Middle frontal gyrus (tissue), 1 donor: Measurements from ENCODE around the gene GPC3.

ENCODE experiments used
- DNase-seq: peaks from one replicate; pipeline ENCODE4 v3.0.0-alpha.2; 2015; ENCODE audit warnings: low spot score; ENCODE audit errors: extremely low spot score

The GPC3 gene

GRCh38 chrX:133929836-133930464 is 55.4 kb downstream of the GPC3 start:
- DNase-seq = no peak

GRCh38 chrX:133928365-133928764 is 57.0 kb downstream of the GPC3 start:
- no peak for DNase-seq

GRCh38 chrX:133926809-133927208 is 58.6 kb downstream of the GPC3 start:
- DNase-seq = no peak

DNA sequence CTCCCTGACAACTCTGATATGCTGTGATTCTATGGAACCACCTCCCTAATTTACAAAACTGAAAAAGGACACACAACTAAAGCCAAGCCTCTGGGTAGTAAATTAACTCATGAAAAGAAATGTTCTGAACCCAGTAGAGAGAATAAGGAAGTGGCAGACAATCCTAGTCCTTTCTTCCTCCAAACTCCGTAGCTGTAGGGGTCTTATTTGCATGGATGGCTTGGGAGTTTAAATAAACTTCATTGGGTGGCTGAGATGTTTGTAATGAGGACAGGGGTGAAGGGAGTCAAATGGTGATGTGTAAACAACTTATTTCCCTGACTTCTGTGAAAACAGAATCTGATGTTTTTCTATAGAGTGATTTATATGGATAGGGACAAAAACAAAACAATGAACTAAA is 59.3 kb downstream of the GPC3 start:
- no peak for DNase-seq

- DNase-seq = no peak
Measured at GRCh38 chrX:133924548-133924947, 60.8 kb downstream of the GPC3 start.

- no peak for DNase-seq
Measured at GRCh38 chrX:133923548-133923947, 61.8 kb downstream of the GPC3 start.

GRCh38 chrX:133923113-133923512 is 62.3 kb downstream of the GPC3 start:
- no peak for DNase-seq

- no peak for DNase-seq
Measured at GRCh38 chrX:133922390-133922771, 63.0 kb downstream of the GPC3 start.

DNA sequence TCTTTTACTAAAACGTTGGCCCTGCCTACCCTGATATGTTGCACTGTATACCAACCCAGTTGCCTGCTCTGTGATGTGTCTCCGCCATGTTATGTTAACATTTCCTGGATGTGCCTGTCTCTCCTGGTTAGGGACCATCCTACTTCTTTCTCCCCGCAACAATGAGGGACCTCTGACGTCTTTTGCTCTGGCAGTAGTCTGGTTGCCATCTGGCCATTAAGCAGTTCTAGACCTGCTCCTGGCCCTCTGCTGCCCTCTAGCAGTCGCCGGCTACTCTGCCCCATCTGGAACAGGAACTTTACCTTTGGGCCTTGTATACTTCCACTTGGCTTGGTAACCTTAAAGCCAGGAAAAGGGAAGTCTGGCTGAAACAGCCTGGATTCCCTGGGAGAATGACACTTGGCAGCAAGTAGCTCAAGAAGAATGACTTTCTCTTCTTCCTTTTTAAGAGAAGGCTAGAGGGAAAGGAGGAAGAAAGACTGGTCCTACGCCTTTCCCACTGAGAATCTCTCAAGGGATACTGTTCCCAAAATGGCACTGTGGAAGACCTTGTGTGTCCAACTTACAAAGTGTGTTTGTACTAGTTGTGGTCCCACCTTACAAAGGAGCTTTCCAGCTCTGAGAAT is 63.5 kb downstream of the GPC3 start:
- DNase-seq = no peak

- no peak for DNase-seq
Measured at GRCh38 chrX:133921086-133921485, 64.3 kb downstream of the GPC3 start.

DNA sequence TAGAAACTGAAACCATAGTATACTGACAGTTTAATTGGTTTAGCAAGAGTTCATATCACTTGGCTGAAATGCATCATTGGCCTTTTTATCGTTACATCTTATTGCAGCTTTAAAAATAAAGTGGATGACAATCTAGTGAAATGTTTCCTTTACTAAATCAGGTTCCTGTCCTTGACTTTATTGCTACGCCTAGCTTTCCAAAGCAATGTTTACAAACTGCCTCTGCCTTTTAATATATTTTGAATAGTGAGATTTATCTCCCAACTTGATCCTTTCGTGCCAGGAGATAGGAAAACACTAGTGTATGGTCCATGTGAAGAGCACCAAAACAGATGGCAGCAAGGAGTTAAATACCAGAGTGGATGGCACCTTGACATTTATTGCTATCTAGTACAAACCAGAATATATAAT is 67.0 kb downstream of the GPC3 start:
- no peak for DNase-seq

GRCh38 chrX:133916984-133917722 is 68.2 kb downstream of the GPC3 start:
- no peak for DNase-seq

DNA sequence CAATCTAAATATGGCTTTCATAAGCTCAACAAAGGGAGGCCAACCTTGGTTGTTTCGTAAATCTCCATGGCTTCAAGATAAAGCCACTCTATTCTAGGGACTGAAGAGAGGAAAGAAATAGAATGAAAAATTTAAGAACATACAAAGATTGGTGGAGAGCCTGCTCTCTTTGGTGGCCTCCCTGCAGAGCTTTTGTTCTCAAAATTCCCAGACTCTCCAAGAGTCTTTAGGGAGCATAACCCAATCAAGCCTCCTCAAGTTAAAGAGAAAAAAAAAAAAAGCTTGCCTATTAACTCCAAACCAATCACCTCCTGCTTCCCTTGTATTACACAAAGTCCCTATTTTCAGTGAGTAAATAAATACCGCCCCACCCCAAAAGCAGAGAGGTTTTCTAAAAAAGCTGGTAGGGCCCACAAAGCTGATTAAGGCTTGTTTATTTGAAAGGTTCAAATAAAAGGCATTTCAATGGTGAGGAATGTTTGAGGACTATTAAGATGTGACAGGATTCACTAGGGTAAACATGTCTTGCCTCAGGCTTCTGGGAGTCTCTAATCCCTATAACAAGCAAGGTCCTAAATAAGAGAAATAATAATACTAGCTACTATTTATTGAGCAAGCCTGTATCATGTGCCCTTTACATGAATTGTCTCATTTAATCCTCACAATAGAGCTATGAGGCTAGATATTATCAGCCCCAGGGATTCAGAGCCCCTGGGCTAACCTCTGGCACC is 71.6 kb downstream of the GPC3 start:
- DNase-seq = no peak

DNA sequence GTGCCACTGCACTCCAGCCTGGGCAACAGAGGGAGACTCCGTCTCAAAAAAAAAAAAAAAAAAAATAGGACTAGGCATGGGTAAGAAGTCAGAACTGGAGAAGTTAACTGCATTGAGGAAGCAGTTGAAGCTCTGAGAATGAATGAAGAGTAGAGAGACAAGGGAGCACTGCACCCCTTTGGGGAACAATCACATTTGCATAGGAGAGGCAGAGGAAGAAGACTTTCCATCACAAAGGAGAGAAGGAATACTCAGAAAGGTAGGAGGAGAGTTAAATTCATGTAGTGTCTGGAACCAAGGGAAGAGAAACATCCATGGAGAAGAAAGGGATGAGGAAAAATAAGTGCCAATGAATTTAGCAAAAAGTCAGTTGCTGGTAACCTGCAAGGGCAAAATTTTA is 72.4 kb downstream of the GPC3 start:
- no peak for DNase-seq

GRCh38 chrX:133911825-133912495 is 73.4 kb downstream of the GPC3 start:
- no peak for DNase-seq

- DNase-seq = no peak
Measured at GRCh38 chrX:133910539-133910938, 74.9 kb downstream of the GPC3 start.

GRCh38 chrX:133909888-133910287 is 75.5 kb downstream of the GPC3 start:
- no peak for DNase-seq

GRCh38 chrX:133908223-133908955 is 77.0 kb downstream of the GPC3 start:
- no peak for DNase-seq

- no peak for DNase-seq
Measured at GRCh38 chrX:133907606-133908005, 77.8 kb downstream of the GPC3 start.

DNA sequence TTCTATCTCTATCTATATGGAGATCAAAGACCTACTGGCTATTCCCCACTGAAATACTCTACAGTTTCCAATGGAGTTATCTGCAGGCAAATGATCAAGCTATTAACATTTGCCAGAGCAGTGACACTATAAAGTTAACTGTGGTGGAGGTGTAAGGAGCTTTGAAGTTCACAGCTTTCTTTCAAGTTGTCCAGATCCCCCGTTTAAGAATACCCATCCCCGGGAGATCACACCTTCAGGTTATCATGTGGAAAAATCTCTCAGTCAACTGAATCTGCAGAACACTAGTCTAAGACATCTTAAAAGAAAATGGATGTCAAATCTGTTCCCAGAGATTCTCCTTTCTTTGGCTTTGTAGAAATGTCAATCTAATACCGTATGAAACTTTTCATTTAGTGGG is 80.1 kb downstream of the GPC3 start:
- no peak for DNase-seq
